GM21528 (cell line): ENCODE data around the gene EVI5L.

ENCODE experiments used
- ATAC-seq: cut with Tn5 transposase; IDR thresholded peaks from one replicate; pipeline ENCODE4 v1.9.1; 2021; ENCODE audit warnings: mild to moderate bottlenecking, moderate library complexity; ENCODE audit not compliant: unreplicated experiment, low FRiP score

EVI5L gene

GRCh38 chr19:7908742-7909461 lies 78.9 kb downstream of the EVI5L start:
- no peak for ATAC-seq

- no peak for ATAC-seq
Measured at GRCh38 chr19:7909471-7910067, 79.6 kb downstream of the EVI5L start.

- no peak for ATAC-seq
Measured at GRCh38 chr19:7910321-7911161, 80.5 kb downstream of the EVI5L start.

- ATAC-seq, result no peak
Measured at GRCh38 chr19:7911508-7912143, 81.6 kb downstream of the EVI5L start.

GRCh38 chr19:7912144-7912696 lies 82.2 kb downstream of the EVI5L start:
- ATAC-seq, result no peak

GRCh38 chr19:7912697-7913564 lies 82.9 kb downstream of the EVI5L start:
- no peak for ATAC-seq

- no peak for ATAC-seq
Measured at GRCh38 chr19:7913652-7914051, 83.6 kb downstream of the EVI5L start.

- no peak for ATAC-seq
Measured at GRCh38 chr19:7914099-7914498, 84.1 kb downstream of the EVI5L start.
